Mononuclear cell (primary cell): Measurements from ENCODE around the gene POMC. TPM values are rescaled to one million over a fixed set of nuclear protein-coding genes. Genes with fewer than 3 reads are reported as not detected.

Experiments
- total RNA-seq: library from RNA; depleted of rRNA; stranded (reverse); fragments of >200 nt; gene quantifications from one replicate; pipeline ENCODE4 v1.2.3, GENCODE V29; 2012

POMC gene
- total RNA-seq, 1 donor, result 2.3 TPM

Other genes with a start within 250 kb of the POMC start
- 10.7 TPM for gene ADCY3, start 248.3 kb downstream of the POMC start, total RNA-seq
- gene DNAJC27, start 196.6 kb downstream of the POMC start, total RNA-seq, result 10.6 TPM
- gene EFR3B, start 126.5 kb downstream of the POMC start, total RNA-seq, result under 0.01 TPM
- gene DNMT3A, start 173.3 kb upstream of the POMC start, total RNA-seq, result 18.5 TPM